Kidney epithelial cell (primary cell): ENCODE data around the gene GPR137. TPM values are rescaled to one million over a fixed set of nuclear protein-coding genes. Genes with fewer than 3 reads are reported as not detected.

ENCODE experiments used
- DNase-seq: peaks from one replicate; pipeline ENCODE4 v3.0.0-alpha.2; 2010; ENCODE audit warnings: low read depth
- H3K27me3 ChIP-seq: 2 replicates; pipeline ENCODE4 v1.6.0; 2011; ENCODE audit warnings: low read length; ENCODE audit not compliant: control insufficient read depth, insufficient read depth
- H3K36me3 ChIP-seq: 2 replicates; pipeline ENCODE4 v1.5.1; 2011; ENCODE audit warnings: low read length; ENCODE audit not compliant: control insufficient read depth, insufficient read depth
- H3K4me3 ChIP-seq: 2 replicates; pipeline ENCODE4 v1.5.1; 2011; ENCODE audit warnings: low read depth, mild to moderate bottlenecking, control low read depth, low read length
- CTCF ChIP-seq: IDR thresholded peaks from 2 replicates; pipeline ENCODE4 v1.5.1; 2011; ENCODE audit warnings: mild to moderate bottlenecking, moderate library complexity, low read length, control low read depth, inconsistent platforms; ENCODE audit not compliant: insufficient read depth, poor library complexity, severe bottlenecking
- total RNA-seq: library from RNA; depleted of rRNA; stranded (reverse); fragments of >200 nt; gene quantifications from 2 replicates; pipeline ENCODE4 v1.2.3, GENCODE V29; 2015

Gene GPR137
- total RNA-seq, 1 donor from 2014 or later, result 21.9 TPM

GRCh38 chr11:64248578-64248977, 37.1 kb upstream of the GPR137 start:
- Histone ChIP-seq H3K36me3 (no peaks in the 10 kb centered on the region), H3K27me3 (no peaks in the 10 kb centered on the region), H3K4me3 (no peak overlapping the region)
- DNase-seq, result no peak
- no peak for TF ChIP-seq CTCF

GRCh38 chr11:64249038-64249437, 36.6 kb upstream of the GPR137 start:
- no peak for TF ChIP-seq CTCF
- no peak overlapping the region for H3K4me3 ChIP-seq
- no peak for DNase-seq
- no peaks in the 10 kb centered on the region for H3K36me3 ChIP-seq
- no peaks in the 10 kb centered on the region for H3K27me3 ChIP-seq

DNA sequence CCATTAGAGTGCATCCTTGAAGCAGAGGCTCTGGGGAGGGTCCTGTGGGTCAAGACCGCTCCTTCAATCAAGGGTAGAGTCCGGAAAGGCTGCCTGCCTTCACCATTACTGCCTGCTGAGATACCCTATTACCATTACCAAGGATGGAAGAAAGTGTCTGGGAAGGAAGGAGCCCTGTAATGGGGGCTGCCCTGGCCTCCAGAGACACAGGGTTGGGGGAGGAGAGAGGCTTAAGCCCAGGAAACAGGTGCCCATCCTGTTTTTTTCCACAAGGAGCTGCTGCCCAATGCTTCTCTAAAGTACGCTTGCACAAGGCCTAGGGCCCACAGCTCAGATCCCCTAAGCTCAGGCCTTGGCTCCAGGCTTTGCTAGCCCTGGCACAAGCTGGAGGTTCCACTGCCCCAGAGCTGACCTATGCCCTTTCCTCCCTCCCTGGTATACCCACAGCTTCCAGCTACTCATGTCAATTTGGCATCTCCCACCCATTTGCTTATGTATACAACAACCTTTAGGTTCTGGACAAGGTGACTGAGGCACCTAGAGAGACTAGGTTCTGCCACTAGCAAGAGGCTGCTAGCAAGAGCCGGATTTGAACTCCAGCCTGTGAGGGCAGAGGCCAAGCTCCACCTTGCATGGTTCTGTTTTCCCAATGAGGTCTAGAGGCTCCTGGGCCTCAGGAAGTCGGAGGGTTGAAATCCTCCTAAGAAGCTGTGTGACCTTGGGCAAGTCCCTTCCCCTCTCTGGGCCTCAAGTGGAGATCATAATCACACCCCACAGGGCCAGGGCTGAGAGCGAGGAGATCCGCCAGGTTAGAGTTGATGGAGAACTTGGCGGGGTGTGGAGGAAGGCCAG, 35.9 kb upstream of the GPR137 start:
- Histone ChIP-seq H3K27me3 (no peaks in the 10 kb centered on the region), H3K4me3 (no peak overlapping the region), H3K36me3 (no peaks in the 10 kb centered on the region)
- no peak for DNase-seq
- TF ChIP-seq CTCF, result no peak

GRCh38 chr11:64250415-64251015, 35.1 kb upstream of the GPR137 start:
- peak overlapping the region; percentile 77 for H3K4me3 ChIP-seq
- H3K27me3 ChIP-seq, result no peaks in the 10 kb centered on the region
- no peak for DNase-seq
- no peak for TF ChIP-seq CTCF
- no peaks in the 10 kb centered on the region for H3K36me3 ChIP-seq

DNA sequence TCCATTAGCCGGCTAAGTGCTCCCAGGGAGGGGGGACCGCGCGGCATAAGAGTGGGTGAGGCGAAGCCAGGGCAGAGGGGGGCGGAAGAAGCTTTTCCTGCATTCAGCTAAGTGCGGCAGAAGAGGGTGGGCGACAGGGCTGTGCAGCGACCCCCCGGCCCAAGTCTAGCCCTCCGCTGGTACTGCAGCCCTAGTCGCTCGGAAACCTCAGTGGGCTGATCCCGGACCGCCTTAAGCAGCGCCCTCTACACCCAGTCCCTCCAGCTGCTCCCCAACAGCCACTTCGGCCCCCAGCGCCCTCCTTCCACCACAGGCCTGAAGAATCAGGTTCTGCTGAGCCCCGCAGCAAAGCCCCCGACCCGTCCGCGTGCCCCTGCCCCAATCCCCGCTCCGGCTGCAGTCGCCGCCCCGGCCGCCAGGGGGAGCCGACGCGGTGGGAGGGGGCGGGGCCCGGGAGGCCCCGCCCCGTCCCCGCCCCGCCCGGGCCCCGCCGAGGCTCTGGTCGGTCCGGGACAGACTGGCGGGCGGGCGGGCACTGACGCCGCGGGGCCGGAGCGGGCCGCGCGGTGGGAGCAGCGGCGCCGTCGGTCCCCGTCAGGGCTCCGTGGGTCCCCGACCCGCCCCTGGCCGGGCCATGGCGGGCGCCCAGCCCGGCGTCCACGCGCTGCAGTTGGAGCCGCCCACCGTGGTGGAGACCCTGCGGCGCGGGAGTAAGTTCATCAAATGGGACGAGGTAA, 34.5 kb upstream of the GPR137 start, which contains the start of gene PLCB3:
PLCB3 (plus strand) TSS at position 515 of the 737 bp plus-strand sequence; CDS start at position 635, 120 bp downstream.
- DNase-seq, result no peak

More for the DNA sequence above, 34.5 kb upstream of the GPR137 start, which contains the start of gene PLCB3:
- H3K27me3 ChIP-seq, result no peaks in the 10 kb centered on the region
- H3K36me3 ChIP-seq, result no peaks in the 10 kb centered on the region
- peak within 1 kb of the TSS; percentile 77 for H3K4me3 ChIP-seq
- TF ChIP-seq CTCF, result peak; percentile 47
